ENCODE measurements around the gene MMAB.

GRCh38 chr12:109540526-109541412, 32.5 kb downstream of the MMAB start:
- TF ChIP-seq CTCF (IDR thresholded peaks at IDR 0.05) (no peak), POLR2A (IDR thresholded peaks at IDR 0.05) (no peak), EP300 (IDR thresholded peaks at IDR 0.05) (no peak)

Measured in tibial nerve (tissue), 4 donors.